Spleen (tissue), 11 donors: ENCODE data around the gene ELMO3. TPM values are rescaled to one million over a fixed set of nuclear protein-coding genes. Genes with fewer than 3 reads are reported as not detected.

ENCODE experiments used
- DNase-seq: peaks from one replicate; pipeline ENCODE4 v3.0.0-alpha.2; 2020
- H3K27ac ChIP-seq, 8 donors: fragments of 200-600 bp; sonication (generic) in 7 of 8; 1 replicate in 4 of 8; 2 replicates in 4 of 8; pipeline versions ENCODE4 v1.5.0 to v1.8.0; 2016 to 2021; ENCODE audit warnings: inconsistent platforms in 4 of 8, mild to moderate bottlenecking in 4 of 8, moderate library complexity in 1 of 8
- H3K27me3 ChIP-seq, 7 donors: fragments of 200-600 bp; sonication (generic) in 6 of 7; replicated peaks in 1 of 7; 1 replicate in 4 of 7; 2 replicates in 3 of 7; pipeline versions ENCODE4 v1.5.0 to v1.8.0; 2016 to 2021; ENCODE audit warnings: inconsistent platforms in 3 of 7, mild to moderate bottlenecking in 1 of 7
- H3K36me3 ChIP-seq, 6 donors: fragments of 200-600 bp; sonication (generic) in 5 of 6; 1 replicate in 4 of 6; 2 replicates in 2 of 6; pipeline versions ENCODE4 v1.5.0 to v1.8.0; 2016 to 2021; ENCODE audit warnings: inconsistent platforms in 2 of 6
- H3K4me1 ChIP-seq, 6 donors: fragments of 200-600 bp; sonication (generic) in 5 of 6; 1 replicate in 3 of 6; 2 replicates in 3 of 6; pipeline versions ENCODE4 v1.5.0 to v1.8.0; 2016 to 2021; ENCODE audit warnings: inconsistent platforms in 3 of 6
- H3K4me3 ChIP-seq, 8 donors: fragments of 200-600 bp; sonication (generic) in 7 of 8; 1 replicate in 4 of 8; 2 replicates in 4 of 8; pipeline versions ENCODE4 v1.5.0 to v1.8.0; 2016 to 2021; ENCODE audit warnings: inconsistent platforms in 4 of 8, mild to moderate bottlenecking in 4 of 8, moderate library complexity in 2 of 8
- H3K9me3 ChIP-seq, 8 donors: fragments of 200-600 bp; sonication (generic) in 7 of 8; 1 replicate in 4 of 8; 2 replicates in 4 of 8; pipeline versions ENCODE4 v1.5.0 to v1.8.0; 2016 to 2021; ENCODE audit warnings: inconsistent platforms in 4 of 8
- POLR2A ChIP-seq, 3 donors: fragments of 450-650 bp; IDR thresholded peaks; one replicate each; pipeline ENCODE4 v1.5.1; 2017; ENCODE audit warnings: antibody characterized with exemption in 3 of 3, mild to moderate bottlenecking in 1 of 3
- POLR2AphosphoS5 ChIP-seq, 3 donors: sonication (generic); formaldehyde crosslinking; IDR thresholded peaks; one replicate each; pipeline ENCODE4 v1.5.1; 2017; ENCODE audit warnings: antibody characterized with exemption in 3 of 3
- WGBS, 5 donors: extraction: QIAGEN DNeasy Blood & Tissue Kit in 3 of 5; methylation state at CpG; one replicate each; pipeline versions ENCODE4 v1.1.5 to v1.1.7; 2013 to 2018; 5-methylcytosine and 5-hydroxymethylcytosine counted together
- intact Hi-C: fragments of 100-400 bp; cut with DNase I; formaldehyde crosslinking; loops from one replicate; pipeline ENCODE4 v1.15.0; 2023; ENCODE audit warnings: low total_unique reads
- polyA plus RNA-seq, 3 donors: library from polyadenylated mRNA; stranded (reverse); fragments of 200-250 nt; gene quantifications; one replicate each; pipeline ENCODE4 v1.2.1, GENCODE V29; 2013
- total RNA-seq, 7 donors: library from RNA; depleted of rRNA in 3 of 7; stranded (reverse); fragments of >200 nt in 3 of 7; fragmentation: NEBNext Ultra II Directional in 4 of 7; extraction: Animal tissue kit (Norgen Biotek cat#: 25700) in 4 of 7; gene quantifications; one replicate each; pipeline versions ENCODE4 v1.1.0 to v1.2.1, GENCODE V29; 2016 to 2021
- TF ChIP-seq, protein P1 (sequence below), 11 experiments: fragments of 200-600 bp in 7 of 11; fragments of 450-650 bp in 4 of 11; sonication (generic) in 4 of 11; IDR thresholded peaks in 8 of 11; conservative IDR thresholded peaks in 3 of 11; 1 replicate in 7 of 11; 2 replicates in 4 of 11; pipeline versions ENCODE4 v1.4.0 to v1.8.0; 2016 to 2021; ENCODE audit warnings: antibody characterized with exemption in 11 of 11, inconsistent platforms in 4 of 11, mild to moderate bottlenecking in 1 of 11
- donor health status: healthy with polysubstance abuse.
- donor health status: DM: no; HTN: no; CAD: no; lungs with moderate emphysema.
- donor health status: DM: no; HTN: no; CAD: no.
- donor health status: Bipolar disorder and iron deficiency.
- donor health status: healthy.
- donor health status: DM: no; HTN: no; CAD: no.
- donor health status: DM: yes; HTN: yes; CAD: no.

ELMO3 gene
- total and polyA plus RNA-seq, 10 donors: 2.8 to 8.7 (median 4.0) TPM

DNA sequence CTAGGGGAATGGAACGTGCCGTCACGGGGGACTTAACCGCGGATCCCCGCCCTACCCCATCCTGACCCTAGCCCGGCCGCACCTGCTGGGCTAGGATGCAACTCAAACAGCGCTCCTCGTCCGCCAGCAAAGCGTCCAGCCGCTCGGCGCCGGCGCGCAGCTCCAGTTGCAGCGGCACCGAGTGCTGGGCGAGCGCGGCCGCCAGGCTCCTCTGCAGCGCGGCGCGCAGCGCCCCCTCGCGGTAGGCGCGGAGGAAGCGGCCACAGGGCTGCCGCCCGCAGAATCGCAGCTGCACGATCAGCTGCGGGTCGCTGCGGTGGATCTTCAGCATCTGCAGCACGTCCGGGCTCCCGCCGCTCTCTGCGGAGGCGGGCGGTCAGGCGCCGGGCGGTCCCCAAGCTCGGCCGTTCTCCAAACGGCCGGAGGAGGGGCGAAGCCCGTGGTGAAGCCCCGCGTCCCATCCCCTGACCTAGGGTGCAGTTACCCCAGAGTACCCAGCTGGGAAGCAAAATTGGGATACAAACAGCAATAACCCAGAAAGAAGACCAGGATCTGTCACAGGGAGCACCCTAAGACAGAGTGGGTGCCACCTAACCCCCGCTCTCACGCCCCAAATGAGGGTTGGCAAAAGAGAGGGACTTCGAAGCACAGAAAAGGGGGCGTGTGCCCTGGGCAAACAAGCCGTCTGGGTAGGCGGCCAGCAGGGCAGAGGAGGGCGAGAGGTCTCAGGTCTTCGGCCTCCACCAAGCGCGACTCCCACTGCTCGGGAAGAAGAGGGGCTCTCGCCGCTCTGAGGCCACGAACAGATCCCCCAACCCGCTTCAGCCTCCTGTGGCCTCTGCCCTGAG, 43.4 kb upstream of the ELMO3 start:
- no peaks in the 10 kb centered on the region for H3K9me3 ChIP-seq
- peak; percentile 96 for DNase-seq
- H3K4me1 ChIP-seq: peaks cover 24 to 79% (median 54%) of the 10 kb centered on the region in 6 donors
- H3K36me3 ChIP-seq: peaks cover 0 to 7% (median 0%) of the 10 kb centered on the region in 6 donors
- intact Hi-C loops: no loop called here
- WGBS, 5 donors: 15 to 74% (median 18%) methylated on average over 15 to 74 of the region's 74 CpGs
- TF ChIP-seq, protein P1, sequence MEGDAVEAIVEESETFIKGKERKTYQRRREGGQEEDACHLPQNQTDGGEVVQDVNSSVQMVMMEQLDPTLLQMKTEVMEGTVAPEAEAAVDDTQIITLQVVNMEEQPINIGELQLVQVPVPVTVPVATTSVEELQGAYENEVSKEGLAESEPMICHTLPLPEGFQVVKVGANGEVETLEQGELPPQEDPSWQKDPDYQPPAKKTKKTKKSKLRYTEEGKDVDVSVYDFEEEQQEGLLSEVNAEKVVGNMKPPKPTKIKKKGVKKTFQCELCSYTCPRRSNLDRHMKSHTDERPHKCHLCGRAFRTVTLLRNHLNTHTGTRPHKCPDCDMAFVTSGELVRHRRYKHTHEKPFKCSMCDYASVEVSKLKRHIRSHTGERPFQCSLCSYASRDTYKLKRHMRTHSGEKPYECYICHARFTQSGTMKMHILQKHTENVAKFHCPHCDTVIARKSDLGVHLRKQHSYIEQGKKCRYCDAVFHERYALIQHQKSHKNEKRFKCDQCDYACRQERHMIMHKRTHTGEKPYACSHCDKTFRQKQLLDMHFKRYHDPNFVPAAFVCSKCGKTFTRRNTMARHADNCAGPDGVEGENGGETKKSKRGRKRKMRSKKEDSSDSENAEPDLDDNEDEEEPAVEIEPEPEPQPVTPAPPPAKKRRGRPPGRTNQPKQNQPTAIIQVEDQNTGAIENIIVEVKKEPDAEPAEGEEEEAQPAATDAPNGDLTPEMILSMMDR (IDR thresholded peaks at IDR 0.05 in 8 of 11, conservative IDR thresholded peaks at IDR 0.05 in 3 of 11): peak; percentile 44 to 99 (median 97)
- TF ChIP-seq POLR2AphosphoS5 (IDR thresholded peaks at IDR 0.05) (peak; percentile 35 to 77 (median 67)), POLR2A (IDR thresholded peaks at IDR 0.05) (no peak)
- H3K27me3 ChIP-seq: peaks cover 0 to 27% (median 8%) of the 10 kb centered on the region in 7 donors
- no peak overlapping the region for H3K27ac ChIP-seq
- H3K4me3 ChIP-seq: peak overlapping the region in 6 of 8 donors; percentile 1 to 59 (median 17)

DNA sequence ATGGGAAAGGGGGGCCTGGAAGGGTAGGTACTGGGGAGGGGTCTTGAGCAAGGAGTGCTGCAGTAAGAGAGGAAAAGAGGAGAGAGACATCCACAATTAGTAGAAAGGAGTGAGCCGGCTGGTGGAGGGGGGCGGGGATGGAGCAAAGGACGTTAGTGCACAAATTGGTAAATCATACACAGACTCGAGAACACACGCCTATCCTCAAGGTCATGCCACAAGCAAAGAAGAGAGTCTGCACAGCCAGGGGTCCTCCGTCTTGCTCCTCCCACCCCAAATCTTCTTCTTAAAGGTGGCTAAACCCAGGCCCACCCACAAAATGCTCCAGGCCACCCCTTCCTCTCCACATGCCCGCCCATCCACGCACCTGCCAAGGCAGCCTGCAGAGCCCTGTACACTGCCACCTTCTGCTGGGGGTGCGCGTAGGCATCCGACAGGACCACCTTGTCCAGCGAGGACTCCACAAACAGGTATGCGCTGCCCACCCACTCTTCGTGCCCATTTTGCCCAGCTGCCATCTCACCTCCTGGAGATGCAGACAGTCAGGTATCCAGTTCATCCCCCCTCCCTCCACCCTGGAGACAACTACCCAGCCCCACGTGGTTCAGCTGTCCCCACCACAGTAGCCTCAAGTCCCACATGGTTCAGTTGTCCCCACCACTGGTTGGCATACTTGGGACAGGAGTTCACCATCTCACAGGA, 42.6 kb upstream of the ELMO3 start:
- no peak overlapping the region for H3K4me3 ChIP-seq
- H3K36me3 ChIP-seq: peaks cover 0 to 7% (median 0%) of the 10 kb centered on the region in 6 donors
- H3K27ac ChIP-seq: peak overlapping the region in 2 of 8 donors; percentile 2 to 96
- H3K27me3 ChIP-seq: peaks cover 0 to 25% (median 3%) of the 10 kb centered on the region in 7 donors
- H3K4me1 ChIP-seq: peaks cover 27 to 79% (median 54%) of the 10 kb centered on the region in 6 donors
- intact Hi-C loops: no loop called here
- DNase-seq: peak; percentile 78
- 71 to 86% (median 77%) methylated on average over 14 to 15 of the region's 15 CpGs for WGBS, 5 donors
- TF ChIP-seq, protein P1 (IDR thresholded peaks at IDR 0.05 in 8 of 11, conservative IDR thresholded peaks at IDR 0.05 in 3 of 11): no peak
- no peak for TF ChIP-seq POLR2AphosphoS5 (IDR thresholded peaks at IDR 0.05)
- TF ChIP-seq POLR2A (IDR thresholded peaks at IDR 0.05): no peak
- no peaks in the 10 kb centered on the region for H3K9me3 ChIP-seq

DNA sequence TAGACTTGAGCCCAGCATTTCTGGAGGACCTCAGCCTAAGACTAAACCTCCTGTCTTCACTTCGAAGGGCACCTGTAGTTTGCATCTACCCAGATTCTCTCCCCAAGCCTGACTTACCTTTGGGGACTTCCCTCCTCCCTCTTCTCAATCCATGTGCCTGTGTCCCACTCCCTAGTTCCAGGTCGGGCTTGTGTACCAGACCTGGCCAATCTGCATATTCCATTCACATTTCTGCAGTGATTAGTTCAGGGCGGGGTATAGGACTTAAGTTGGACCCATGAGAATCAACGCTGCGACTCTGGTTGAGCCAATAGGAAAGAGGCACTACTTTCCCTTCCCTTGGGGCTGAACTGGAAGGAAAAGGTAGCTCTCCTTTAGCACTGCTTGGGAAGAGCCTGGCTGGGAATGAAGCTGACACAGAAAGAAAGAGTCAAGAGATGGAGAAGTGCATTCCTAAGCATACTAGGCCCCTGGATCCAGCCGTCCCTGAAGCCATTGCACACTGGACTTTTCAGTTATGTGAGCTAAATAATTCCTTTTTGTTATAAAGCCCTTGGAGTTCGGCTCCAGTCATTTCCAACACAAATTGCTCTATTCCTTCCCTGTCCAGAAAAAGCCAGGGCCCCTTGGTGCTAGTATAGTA, 41.7 kb upstream of the ELMO3 start:
- TF ChIP-seq POLR2AphosphoS5 (IDR thresholded peaks at IDR 0.05) (no peak), POLR2A (IDR thresholded peaks at IDR 0.05) (no peak)
- TF ChIP-seq, protein P1 (IDR thresholded peaks at IDR 0.05 in 8 of 11, conservative IDR thresholded peaks at IDR 0.05 in 3 of 11): no peak
- peaks cover 0 to 25% (median 10%) of the 10 kb centered on the region in 7 donors for H3K27me3 ChIP-seq
- H3K27ac ChIP-seq: peak overlapping the region in 5 of 8 donors; percentile 8 to 96 (median 95)
- H3K9me3 ChIP-seq: no peaks in the 10 kb centered on the region
- DNase-seq: no peak
- no peak overlapping the region for H3K4me3 ChIP-seq
- intact Hi-C loops: no loop called here
- peaks cover 0 to 7% (median 0%) of the 10 kb centered on the region in 6 donors for H3K36me3 ChIP-seq
- peaks cover 33 to 84% (median 61%) of the 10 kb centered on the region in 6 donors for H3K4me1 ChIP-seq
- WGBS, 5 donors: 72 to 83% (median 82%) methylated on average over 7 of the region's 7 CpGs
